Measurements from ENCODE around the gene LCK. TPM values are rescaled to one million over a fixed set of nuclear protein-coding genes. Genes with fewer than 3 reads are reported as not detected.
A peak's percentile ranks its signal among the peaks of the same experiment; 100 is the strongest.

LCK gene
- total and polyA plus RNA-seq, 2 of the 8 experiments (the other 6 are each of a cell fraction or from before 2014, with no cell fraction given) = 75.3 to 122 TPM

DNA sequence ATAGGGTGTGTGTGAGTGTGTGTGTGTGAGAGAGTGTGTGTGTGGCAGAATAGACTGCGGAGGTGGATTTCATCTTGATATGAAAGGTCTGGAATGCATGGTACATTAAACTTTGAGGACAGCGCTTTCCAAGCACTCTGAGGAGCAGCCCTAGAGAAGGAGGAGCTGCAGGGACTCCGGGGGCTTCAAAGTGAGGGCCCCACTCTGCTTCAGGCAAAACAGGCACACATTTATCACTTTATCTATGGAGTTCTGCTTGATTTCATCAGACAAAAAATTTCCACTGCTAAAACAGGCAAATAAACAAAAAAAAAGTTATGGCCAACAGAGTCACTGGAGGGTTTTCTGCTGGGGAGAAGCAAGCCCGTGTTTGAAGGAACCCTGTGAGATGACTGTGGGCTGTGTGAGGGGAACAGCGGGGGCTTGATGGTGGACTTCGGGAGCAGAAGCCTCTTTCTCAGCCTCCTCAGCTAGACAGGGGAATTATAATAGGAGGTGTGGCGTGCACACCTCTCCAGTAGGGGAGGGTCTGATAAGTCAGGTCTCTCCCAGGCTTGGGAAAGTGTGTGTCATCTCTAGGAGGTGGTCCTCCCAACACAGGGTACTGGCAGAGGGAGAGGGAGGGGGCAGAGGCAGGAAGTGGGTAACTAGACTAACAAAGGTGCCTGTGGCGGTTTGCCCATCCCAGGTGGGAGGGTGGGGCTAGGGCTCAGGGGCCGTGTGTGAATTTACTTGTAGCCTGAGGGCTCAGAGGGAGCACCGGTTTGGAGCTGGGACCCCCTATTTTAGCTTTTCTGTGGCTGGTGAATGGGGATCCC, 22.5 kb downstream of the LCK start (continued):
- TF ChIP-seq POLR2AphosphoS5 (IDR thresholded peaks at IDR 0.05; ENCODE audit: low read depth, low read length) (0 out of 2 replicates have a peak, but pooled peaks have one; percentile 28), SAP30 (IDR thresholded peaks at IDR 0.05; ENCODE audit: insufficient read depth, insufficient replicate concordance, low read length) (no peak), BCL11A (IDR thresholded peaks at IDR 0.05; ENCODE audit: low read depth in 2 of 2, low read length in 2 of 2) (no peak), GTF2F1 (IDR thresholded peaks at IDR 0.05; ENCODE audit: borderline replicate concordance, low read depth, low read length) (no peak), CHD2 (IDR thresholded peaks at IDR 0.05; ENCODE audit: low read length) (no peak), NRF1 (IDR thresholded peaks at IDR 0.05; ENCODE audit: low read depth, low read length) (no peak), KDM4A (IDR thresholded peaks at IDR 0.05; ENCODE audit: low read depth, low read length, severe bottlenecking) (no peak)
- TF ChIP-seq, protein P1, sequence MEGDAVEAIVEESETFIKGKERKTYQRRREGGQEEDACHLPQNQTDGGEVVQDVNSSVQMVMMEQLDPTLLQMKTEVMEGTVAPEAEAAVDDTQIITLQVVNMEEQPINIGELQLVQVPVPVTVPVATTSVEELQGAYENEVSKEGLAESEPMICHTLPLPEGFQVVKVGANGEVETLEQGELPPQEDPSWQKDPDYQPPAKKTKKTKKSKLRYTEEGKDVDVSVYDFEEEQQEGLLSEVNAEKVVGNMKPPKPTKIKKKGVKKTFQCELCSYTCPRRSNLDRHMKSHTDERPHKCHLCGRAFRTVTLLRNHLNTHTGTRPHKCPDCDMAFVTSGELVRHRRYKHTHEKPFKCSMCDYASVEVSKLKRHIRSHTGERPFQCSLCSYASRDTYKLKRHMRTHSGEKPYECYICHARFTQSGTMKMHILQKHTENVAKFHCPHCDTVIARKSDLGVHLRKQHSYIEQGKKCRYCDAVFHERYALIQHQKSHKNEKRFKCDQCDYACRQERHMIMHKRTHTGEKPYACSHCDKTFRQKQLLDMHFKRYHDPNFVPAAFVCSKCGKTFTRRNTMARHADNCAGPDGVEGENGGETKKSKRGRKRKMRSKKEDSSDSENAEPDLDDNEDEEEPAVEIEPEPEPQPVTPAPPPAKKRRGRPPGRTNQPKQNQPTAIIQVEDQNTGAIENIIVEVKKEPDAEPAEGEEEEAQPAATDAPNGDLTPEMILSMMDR (IDR thresholded peaks at IDR 0.05; ENCODE audit: control extremely low read depth in 1 of 3, insufficient read depth in 1 of 3, low read depth in 1 of 3, low read length in 3 of 3) = peak in 1 of 3 experiments; percentile 10; a peak in 1 of 4 replicates
